GM21381 (cell line): ENCODE data around the gene NCS1.

ENCODE experiments used
- ATAC-seq: cut with Tn5 transposase; IDR thresholded peaks from one replicate; pipeline ENCODE4 v1.9.1; 2021; ENCODE audit warnings: mild to moderate bottlenecking, moderate library complexity; ENCODE audit not compliant: unreplicated experiment

Gene NCS1

DNA sequence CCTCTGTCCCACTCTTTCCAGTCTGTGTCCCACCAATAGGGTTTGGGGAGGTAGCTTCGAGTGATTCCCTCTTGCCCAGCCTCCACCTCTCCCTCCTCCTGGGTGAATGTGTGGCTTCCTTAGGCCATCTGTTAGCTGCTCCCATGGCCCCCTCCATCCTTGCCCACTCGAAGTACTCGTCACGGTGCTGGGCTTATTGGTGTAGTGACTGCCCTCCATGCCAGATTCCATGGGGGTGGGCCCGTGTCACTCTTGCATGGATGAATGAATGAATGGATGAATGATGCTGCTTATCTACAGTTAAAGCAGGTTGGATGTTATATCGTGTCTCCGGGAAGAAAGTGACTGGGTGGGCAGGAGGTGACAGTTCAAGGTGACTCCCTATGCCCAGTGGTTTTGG is 112.5 kb downstream of the NCS1 start:
- ATAC-seq, result no peak

DNA sequence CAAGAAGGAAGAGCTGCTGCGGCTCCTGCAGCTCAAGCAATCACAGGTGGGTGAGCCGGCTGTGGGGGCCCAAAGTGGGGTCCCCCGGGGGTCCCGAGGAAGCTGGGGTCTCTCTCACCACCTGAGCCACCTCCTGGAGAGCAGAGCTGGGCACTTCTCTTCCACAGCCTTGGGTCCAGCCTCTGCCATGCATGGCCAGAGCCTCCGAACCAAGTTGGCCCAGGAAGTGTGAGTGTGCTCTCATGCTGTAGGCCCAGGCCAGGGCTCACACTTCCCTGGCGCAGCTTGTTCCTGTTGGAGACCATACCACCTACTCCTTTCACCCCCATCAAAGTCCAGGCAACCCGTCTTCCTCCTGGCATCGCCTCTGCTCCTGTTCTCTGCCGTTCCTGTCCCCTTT is 113.1 kb downstream of the NCS1 start:
- no peak for ATAC-seq

DNA sequence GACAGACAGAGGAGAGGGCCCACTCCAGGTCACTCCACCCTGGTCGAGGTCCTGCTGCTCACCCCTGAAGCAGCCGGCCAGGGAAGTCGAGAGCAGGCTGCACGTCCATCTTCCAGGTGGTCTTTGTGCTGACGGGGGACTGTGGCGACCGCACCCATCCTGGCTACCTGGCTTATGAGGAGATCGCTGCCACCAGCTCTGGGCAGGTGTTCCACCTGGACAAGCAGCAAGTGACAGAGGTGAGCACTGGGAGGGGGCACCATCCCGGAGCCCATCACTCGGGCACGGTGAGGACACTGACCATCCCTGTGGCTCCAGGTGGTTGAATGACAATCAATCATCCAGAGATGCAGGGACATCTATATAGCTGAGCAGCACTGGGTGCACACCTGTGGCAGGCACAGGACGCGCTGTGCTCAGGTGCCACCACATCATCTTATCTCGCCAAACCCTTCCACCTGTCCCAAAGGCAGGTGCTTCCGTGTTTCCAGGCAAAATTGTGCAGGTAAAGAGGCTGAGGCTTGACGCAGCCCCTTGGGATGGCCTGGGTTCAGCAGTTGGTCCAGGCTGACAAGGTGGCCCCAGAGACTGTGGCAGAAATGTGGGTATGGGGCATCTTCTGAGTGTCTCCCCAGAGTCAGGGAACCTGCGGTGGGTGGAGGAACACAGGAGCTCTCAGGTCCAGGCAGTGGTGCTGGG is 114.0 kb downstream of the NCS1 start:
- ATAC-seq, result no peak
